Non-pigmented ciliary epithelial cell (primary cell): ENCODE measurements around the gene NUDT6.
"Not testable (repeated sequence)": the region's sequence is repeated elsewhere in the genome, so short reads cannot be mapped to it uniquely, and the experiment has no call there.

ENCODE experiments used
- DNase-seq: peaks from one replicate; pipeline ENCODE4 v3.0.0-alpha.2; 2010; ENCODE audit warnings: low read depth

Gene NUDT6, protein sequence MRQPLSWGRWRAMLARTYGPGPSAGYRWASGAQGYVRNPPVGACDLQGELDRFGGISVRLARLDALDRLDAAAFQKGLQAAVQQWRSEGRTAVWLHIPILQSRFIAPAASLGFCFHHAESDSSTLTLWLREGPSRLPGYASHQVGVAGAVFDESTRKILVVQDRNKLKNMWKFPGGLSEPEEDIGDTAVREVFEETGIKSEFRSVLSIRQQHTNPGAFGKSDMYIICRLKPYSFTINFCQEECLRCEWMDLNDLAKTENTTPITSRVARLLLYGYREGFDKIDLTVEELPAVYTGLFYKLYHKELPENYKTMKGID

DNA sequence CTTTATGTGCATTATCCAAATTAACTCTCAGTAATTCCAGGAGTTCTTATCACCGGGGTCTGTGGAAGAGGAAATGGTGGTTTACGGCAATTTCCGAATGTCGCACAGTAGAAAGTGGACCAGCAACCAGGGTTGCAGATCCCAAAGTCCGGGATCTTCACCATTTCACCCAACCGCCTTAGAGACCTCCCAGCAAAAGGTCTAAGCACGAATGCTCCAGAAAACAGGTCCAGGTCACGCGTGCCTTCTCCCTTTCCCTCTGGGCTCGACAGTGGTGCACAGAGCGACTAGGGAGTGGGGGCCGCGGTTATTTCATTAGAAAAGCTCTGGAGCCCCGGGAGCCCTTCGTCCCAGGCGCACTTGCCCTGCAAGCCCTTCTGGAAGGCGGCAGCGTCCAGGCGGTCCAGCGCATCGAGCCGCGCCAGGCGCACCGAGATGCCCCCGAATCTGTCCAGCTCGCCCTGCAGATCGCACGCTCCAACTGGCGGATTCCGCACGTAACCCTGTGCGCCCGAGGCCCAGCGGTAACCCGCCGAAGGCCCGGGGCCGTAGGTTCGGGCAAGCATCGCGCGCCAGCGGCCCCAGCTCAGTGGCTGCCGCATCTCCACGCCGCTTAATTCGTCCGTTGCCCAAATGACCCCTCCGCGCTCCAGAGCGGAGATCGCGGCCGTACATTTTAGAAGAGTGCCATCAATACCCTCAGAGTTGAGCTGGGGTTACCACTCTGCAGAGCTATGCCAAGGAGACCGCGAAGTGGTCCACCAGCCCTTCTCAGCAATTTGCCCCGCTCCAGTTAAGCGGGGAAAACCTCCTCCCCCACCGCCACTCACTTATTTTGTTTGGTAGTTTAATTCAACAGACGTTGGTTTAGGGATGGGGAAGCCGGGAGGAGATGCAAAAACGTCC, at the start of gene NUDT6:
NUDT6 (minus strand) TSS at position 627 of the 906 bp plus-strand sequence; CDS start at position 602, 25 bp downstream.
- DNase-seq = no peak

DNA sequence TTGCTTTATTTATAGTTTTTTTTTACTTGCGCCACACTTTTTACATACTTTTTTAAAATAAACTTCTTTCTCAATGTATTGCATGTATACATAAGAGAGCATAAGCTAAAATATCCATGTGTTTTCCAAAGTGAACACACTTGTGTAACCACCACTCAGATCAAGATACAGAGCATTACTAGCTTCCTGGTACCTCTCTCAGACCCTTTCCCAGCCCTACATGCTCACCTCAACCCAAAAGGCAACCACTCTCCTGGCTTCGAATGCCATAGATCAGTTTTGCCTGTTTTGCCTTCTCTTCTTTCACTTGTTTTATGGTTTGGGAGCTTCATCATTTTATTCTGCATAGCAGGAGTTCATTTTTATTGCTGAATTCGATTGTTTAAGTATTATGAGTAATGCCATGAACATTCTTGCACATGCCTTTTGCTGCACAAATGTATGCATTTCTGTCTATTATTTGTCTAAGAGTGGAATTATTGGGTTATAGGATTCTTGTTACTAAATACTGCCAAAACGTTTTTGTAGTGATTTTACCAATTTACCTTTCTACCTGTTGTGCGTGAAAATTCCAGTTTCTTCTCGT, 45.9 kb upstream of the NUDT6 start:
- DNase-seq = no peak

- DNase-seq = no peak
These were observed 44.8 kb upstream of the NUDT6 start for GRCh38 chr4:122967231-122967630.

DNA sequence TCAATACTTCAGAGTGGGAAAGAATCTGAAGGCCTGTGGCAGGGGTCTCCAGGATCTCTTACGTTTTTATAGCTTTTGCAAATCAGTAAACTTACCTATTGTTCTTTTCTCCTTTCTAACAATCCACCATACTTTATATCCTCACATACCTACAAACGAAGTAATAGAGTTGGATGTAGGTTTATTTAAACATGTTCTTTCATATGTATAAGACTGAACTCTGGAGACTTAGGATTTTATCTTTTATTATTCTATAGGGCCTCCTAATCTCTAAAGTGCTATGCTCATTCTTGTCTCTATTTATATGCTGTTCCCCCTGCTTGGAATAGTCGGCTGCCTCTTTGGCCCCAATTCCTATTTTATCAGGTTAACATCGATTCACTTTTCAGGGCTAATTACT, 43.8 kb upstream of the NUDT6 start:
- no peak for DNase-seq

- DNase-seq = no peak
These were observed 40.8 kb upstream of the NUDT6 start for GRCh38 chr4:122963216-122963615.

- no peak for DNase-seq
These were observed 38.2 kb upstream of the NUDT6 start for GRCh38 chr4:122960611-122961000.

DNA sequence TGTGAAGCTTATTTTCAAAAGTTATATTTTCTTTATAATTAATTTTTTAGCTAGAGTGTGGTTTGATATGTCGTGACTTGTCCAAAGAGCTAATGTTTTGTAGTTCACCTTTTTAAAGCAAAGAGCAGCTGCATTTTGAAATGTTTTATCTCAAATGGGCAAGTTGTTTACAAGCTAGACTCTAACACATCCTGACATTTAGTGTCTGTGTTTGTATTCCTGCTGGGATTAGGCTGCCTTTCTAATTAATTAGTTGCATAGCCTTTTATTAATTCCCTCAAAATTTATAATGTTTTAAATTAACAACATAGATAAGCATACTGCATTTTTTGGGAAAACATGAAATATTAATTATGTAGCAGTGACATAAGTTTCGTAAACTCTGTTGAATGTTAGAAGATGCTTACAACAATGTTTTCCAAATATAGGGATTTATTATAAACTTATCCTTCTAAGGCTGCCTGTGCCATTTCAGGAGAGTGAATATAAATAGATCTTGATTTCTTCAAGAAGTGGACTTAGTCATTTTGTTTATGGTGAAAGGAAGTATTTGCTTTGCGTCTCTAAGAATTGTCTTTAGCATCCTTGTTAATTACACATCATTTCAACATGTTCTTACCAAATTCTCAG, 37.7 kb upstream of the NUDT6 start:
- no peak for DNase-seq

DNA sequence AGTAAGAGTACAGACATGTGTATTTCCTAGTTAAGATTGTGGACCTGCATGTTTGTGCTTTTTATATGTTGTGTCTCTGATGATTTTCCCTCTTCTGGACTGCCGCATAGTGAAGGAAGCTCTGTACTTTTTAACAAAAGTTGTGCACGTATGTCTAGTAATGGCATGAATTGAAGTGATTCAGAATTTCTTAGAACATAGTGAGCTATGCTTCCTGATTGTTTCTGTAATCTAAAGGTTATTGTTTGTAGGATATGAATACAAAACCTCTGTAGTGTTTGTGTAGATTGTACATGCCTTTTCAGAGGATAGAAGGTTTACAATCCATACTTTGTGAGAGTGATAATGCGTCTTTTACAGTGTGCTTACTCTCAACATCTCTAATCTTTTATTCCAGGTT, 37.0 kb upstream of the NUDT6 start:
- DNase-seq = no peak

GRCh38 chr4:122958505-122958904, 36.1 kb upstream of the NUDT6 start:
- no peak for DNase-seq

DNA sequence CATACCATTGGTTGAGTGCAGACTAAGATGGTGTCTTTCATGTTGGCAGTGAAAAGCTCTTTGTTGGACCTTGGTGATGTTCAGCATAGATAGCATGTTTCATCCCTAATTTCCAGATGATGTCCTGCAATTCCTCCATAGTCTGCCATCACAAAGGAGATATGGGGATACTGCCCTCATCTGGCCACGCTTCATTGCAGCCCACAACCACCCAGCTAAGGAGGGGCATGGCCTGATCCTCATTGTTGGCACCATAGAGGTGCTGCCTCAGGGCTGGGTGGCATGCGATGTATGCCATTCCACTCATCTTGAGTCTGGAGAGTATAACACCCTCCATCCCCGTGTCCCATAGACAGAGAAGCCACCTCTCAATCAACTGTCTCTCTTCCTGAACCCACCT, 31.5 kb upstream of the NUDT6 start:
- DNase-seq = no peak

DNA sequence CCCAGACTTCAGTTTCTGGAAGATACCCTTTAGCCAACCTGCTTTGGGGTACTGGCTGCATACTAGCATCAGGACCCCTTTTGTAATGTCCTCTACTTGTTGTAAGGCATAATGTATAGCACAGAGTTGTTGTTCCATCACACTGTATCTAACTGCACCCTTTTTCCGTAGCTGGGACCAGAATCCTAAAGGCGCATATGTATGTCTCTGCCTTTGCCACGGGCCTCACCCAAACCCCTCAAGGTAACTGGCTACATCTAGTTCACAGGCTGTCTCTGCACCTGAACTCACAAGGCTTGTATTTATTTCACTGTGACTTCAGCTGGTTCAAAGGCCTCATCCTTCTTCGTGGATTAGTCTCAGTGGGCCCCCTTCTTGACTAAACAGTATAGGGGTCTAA, 29.6 kb upstream of the NUDT6 start:
- DNase-seq = no peak

DNA sequence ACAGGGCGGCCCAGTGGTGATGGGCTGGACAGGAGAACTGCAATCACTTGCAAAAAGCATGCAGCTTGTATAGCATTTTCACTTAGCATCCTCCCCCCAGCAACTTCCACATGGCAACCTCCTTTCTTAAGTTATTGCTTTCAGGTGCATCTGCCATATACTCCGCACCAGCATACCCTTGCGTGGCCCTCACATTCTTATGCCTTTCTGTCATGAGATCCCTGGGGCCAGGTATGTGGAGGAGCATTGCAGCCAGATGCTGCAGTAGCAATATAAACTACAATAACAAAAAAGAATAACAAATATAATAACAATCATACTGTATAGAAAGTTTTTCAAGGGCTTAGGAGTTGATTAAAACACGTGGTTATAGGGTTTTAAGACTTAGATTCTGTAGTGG, 26.3 kb upstream of the NUDT6 start:
- no peak for DNase-seq

- DNase-seq = no peak
These were observed 23.7 kb upstream of the NUDT6 start for GRCh38 chr4:122946142-122946541.

GRCh38 chr4:122945136-122945535, 22.7 kb upstream of the NUDT6 start:
- not testable (repeated sequence) for DNase-seq

GRCh38 chr4:122932763-122933162, 10.4 kb upstream of the NUDT6 start:
- no peak for DNase-seq

DNA sequence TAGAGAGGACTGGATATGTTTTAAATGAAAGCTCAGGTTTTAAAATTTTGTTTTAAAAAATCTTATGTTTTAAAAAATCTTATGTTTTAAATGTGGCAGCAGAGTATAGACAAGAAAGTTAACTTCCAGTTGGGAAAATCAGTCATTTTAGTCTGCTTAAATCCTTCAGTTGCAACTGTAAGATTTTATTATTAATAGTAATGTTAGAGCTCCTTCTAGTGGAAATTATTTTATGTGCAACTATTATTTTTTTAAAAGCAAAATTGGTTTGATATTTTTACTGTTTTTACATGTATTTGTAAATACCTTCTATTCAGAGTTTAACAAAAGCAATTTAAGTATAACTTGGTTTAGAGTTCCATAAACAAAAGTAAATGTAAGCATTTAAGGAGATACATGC, 8.5 kb upstream of the NUDT6 start:
- DNase-seq = no peak

DNA sequence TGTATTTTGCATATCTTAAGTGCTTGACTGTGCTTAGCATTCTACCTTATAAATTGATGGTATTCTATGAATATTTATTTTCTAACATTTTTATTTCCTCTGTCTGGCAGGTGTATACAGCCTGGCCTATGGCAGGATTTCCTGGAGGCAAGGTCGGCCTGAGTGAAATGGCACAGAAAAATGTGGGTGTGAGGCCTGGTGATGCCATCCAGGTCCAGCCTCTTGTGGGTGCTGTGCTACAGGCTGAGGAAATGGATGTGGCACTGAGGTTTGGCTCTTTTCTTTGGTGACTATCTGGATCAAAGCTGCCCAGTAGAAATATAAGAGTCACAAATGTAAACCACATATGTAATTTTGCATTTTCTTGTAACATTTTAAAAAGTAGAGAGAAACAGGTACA, 6.5 kb upstream of the NUDT6 start:
- no peak for DNase-seq

GRCh38 chr4:122922877-122923511, 597 bp upstream of the NUDT6 start:
- DNase-seq = peak; percentile 58

- no peak for DNase-seq
These were observed 1.1 kb downstream of the NUDT6 start for GRCh38 chr4:122921300-122921699.

- no peak for DNase-seq
These were observed 1.9 kb downstream of the NUDT6 start for GRCh38 chr4:122920473-122920872.

DNA sequence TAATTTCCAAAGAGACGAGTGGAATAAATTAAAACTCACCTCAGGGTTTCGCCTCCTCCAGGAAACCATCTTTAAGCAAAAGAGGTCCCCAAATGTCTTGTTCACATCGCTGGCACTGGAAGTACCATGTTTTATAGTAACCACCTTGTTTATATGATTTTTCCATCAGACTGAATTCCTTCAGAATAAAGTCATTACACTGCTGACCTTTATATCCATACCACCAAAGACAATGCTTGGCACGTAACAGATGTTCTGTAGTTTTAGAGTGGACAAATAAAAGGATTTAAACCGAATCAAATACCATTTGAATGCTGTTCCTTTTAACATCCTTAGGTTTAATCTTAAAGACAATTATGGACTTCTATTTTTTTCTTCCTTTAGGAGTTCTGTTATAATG, 4.7 kb downstream of the NUDT6 start:
- no peak for DNase-seq

DNA sequence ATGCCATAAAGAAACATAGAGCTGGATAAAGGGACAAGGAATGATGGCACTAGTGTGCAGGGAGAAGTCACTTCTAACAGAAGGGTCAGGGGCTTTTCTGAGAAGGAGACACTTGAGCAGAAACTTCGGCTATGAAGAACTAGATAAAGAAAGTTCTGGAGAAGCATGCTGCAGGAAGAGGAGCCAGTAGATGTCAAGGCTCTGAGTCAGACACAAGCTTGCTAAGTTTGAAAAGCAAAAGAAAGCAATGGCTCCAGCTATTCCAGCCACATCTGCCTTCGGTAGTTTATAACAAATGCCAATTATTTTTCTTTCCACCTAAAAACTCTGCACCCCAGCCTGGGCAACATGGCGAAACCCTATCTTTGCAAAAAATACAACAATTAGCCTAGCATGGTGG, 7.5 kb downstream of the NUDT6 start:
- DNase-seq = peak; percentile 44
